GM19035 (cell line): Measurements from ENCODE around the gene ADI1.
"Not testable (repeated sequence)": the region's sequence is repeated elsewhere in the genome, so short reads cannot be mapped to it uniquely, and the experiment has no call there.

ENCODE experiments used
- ATAC-seq: cut with Tn5 transposase; IDR thresholded peaks from one replicate; pipeline ENCODE4 v1.9.1; 2021; ENCODE audit not compliant: unreplicated experiment

The ADI1 gene

GRCh38 chr2:3450385-3451010, 68.8 kb downstream of the ADI1 start:
- no peak for ATAC-seq

- ATAC-seq: no peak
Measured at GRCh38 chr2:3449936-3450335, 69.4 kb downstream of the ADI1 start.

GRCh38 chr2:3449086-3449485, 70.2 kb downstream of the ADI1 start:
- ATAC-seq: no peak

GRCh38 chr2:3448441-3448911, 70.9 kb downstream of the ADI1 start:
- not testable (repeated sequence) for ATAC-seq

GRCh38 chr2:3447789-3448317, 71.5 kb downstream of the ADI1 start:
- no peak for ATAC-seq
